K562 (cell line): ENCODE results near the gene SPATA25. TPM values are rescaled to one million over a fixed set of nuclear protein-coding genes. Genes with fewer than 3 reads are reported as not detected.
A peak's percentile ranks its signal among the peaks of the same experiment; 100 is the strongest.

Experiments used
- ATAC-seq: fragments of 200-7000 bp; cut with Tn5 transposase; 3 replicates; pipeline ENCODE4 v1.9.1; 2020; ENCODE audit warnings: moderate library complexity
- BruUV-seq: library from RNA; stranded (reverse); fragments of 400-500 nt; replicated peaks from 2 replicates; lab custom pipeline; 2021; lab: Mats Ljungman, UMichigan
- CTCF ChIA-PET: fragments of 300-600 bp; formaldehyde crosslinking; extraction: SDS; loops from one replicate; lab custom pipeline; 2021; ENCODE audit warnings: low intra/inter-chr PET ratio; lab: Yijun Ruan, JAX
- POLR2A ChIA-PET: fragments of 300-600, 350-650 bp; sonication (Branson Sonifier 250); formaldehyde crosslinking; extraction: SDS; loops from one replicate; lab custom pipeline; 2021; ENCODE audit warnings: antibody characterized with exemption, inconsistent platforms; lab: Yijun Ruan, JAX
- DNase-seq, 4 experiments: peaks; one replicate each; pipeline versions ENCODE4 v3.0.0 to v3.0.0-alpha.2; 2011 to 2018; ENCODE audit warnings: low spot score in 3 of 4, mixed read lengths in 3 of 4; ENCODE audit errors: extremely low read depth in 1 of 4
- FAIRE-seq: peaks from 2 replicates; lab custom pipeline; 2011; peaks lifted over from hg19 to GRCh38; lab: Jason Lieb, UNC
- H2AFZ ChIP-seq: 2 replicates; pipeline ENCODE4 v1.6.0; 2011; ENCODE audit warnings: low read depth, low read length, control low read depth, inconsistent platforms
- H3K27ac ChIP-seq: fragments of 200-600 bp; 3 replicates; pipeline ENCODE4 v1.8.0; 2011; ENCODE audit warnings: low read depth, mild to moderate bottlenecking, control low read depth, inconsistent platforms, low read length, moderate library complexity, mixed read lengths; ENCODE audit errors: extremely low read depth
- H3K27me3 ChIP-seq, 2 experiments: fragments of 300-600 bp in 1 of 2; 2 replicates in 1 of 2; 3 replicates in 1 of 2; pipeline versions ENCODE4 v1.6.0 to v1.8.0; 2011; ENCODE audit warnings: inconsistent platforms in 2 of 2, low read length in 2 of 2, mild to moderate bottlenecking in 1 of 2, mixed read lengths in 1 of 2, moderate library complexity in 1 of 2; ENCODE audit not compliant: control insufficient read depth in 2 of 2, insufficient read depth in 2 of 2
- H3K36me3 ChIP-seq: fragments of 300-600 bp; 3 replicates; pipeline ENCODE4 v1.8.0; 2011; ENCODE audit warnings: mild to moderate bottlenecking, low read length, inconsistent platforms; ENCODE audit not compliant: control insufficient read depth, insufficient read depth
- H3K4me1 ChIP-seq, 2 experiments: fragments of 200-600 bp in 1 of 2; replicated peaks in 1 of 2; 2 replicates in 1 of 2; 3 replicates in 1 of 2; pipeline versions ENCODE4 v1.5.1 to v1.8.0; 2011; ENCODE audit warnings: inconsistent platforms in 2 of 2, low read length in 2 of 2, mild to moderate bottlenecking in 1 of 2, mixed read lengths in 1 of 2, moderate library complexity in 1 of 2; ENCODE audit not compliant: control insufficient read depth in 2 of 2, insufficient read depth in 2 of 2
- H3K4me2 ChIP-seq: 2 replicates; pipeline ENCODE4 v1.6.1; 2011; ENCODE audit warnings: low read length, control low read depth, inconsistent platforms, mixed read lengths; ENCODE audit not compliant: insufficient read depth
- H3K4me3 ChIP-seq: fragments of 200-600 bp; sonication (generic), shearing (Covaris generic); 2 replicates; pipeline ENCODE4 v1.5.1; 2016; ENCODE audit warnings: control low read depth, inconsistent platforms
- H3K79me2 ChIP-seq: fragments of 200-600 bp; 3 replicates; pipeline ENCODE4 v1.8.0; 2011; ENCODE audit warnings: low read length, inconsistent platforms; ENCODE audit not compliant: control insufficient read depth, insufficient read depth
- H3K9ac ChIP-seq, 2 experiments: 2 replicates each; pipeline versions ENCODE4 v1.6.0 to v1.6.1; 2011; ENCODE audit warnings: low read depth in 2 of 2, low read length in 2 of 2, control low read depth in 1 of 2, inconsistent platforms in 1 of 2, mild to moderate bottlenecking in 1 of 2, mixed read lengths in 1 of 2; ENCODE audit not compliant: insufficient read depth in 1 of 2
- H3K9me1 ChIP-seq: one replicate; pipeline ENCODE4 v1.6.0; 2011; ENCODE audit warnings: inconsistent platforms, mild to moderate bottlenecking, low read length, moderate library complexity; ENCODE audit not compliant: control insufficient read depth, insufficient read depth
- H3K9me3 ChIP-seq: replicated peaks from 2 replicates; pipeline ENCODE4 v1.5.1; 2011; ENCODE audit warnings: low read depth, low read length, inconsistent platforms; ENCODE audit not compliant: control insufficient read depth, insufficient read depth
- H4K20me1 ChIP-seq: replicated peaks from 2 replicates; pipeline ENCODE4 v1.6.1; 2011; ENCODE audit warnings: low read length, inconsistent platforms, mixed read lengths; ENCODE audit not compliant: control insufficient read depth, insufficient read depth
- ADNP ChIP-seq: fragments of 200-800 bp; sonication (Bioruptor generic); IDR thresholded peaks from 2 replicates; pipeline ENCODE4 v1.6.1; 2016; ENCODE audit warnings: missing genetic modification characterization, missing compliant biosample characterization
- ARID1B ChIP-seq: fragments of 450-650 bp; IDR thresholded peaks from 2 replicates; pipeline ENCODE4 v1.6.1; 2016; ENCODE audit warnings: antibody characterized with exemption, mild to moderate bottlenecking, inconsistent platforms
- CBFA2T2 ChIP-seq: fragments of 450-650 bp; conservative IDR thresholded peaks from 2 replicates; pipeline ENCODE4 v1.6.1; 2017; ENCODE audit warnings: mild to moderate bottlenecking
- CSDE1 ChIP-seq, 2 experiments: fragments of 450-650 bp; IDR thresholded peaks; 2 replicates each; pipeline ENCODE4 v1.6.1; 2016; ENCODE audit warnings: mild to moderate bottlenecking in 1 of 2
- JUNB ChIP-seq: fragments of 450-650 bp; formaldehyde crosslinking; conservative IDR thresholded peaks from 2 replicates; pipeline ENCODE4 v1.4.0; 2020; ENCODE audit warnings: mild to moderate bottlenecking
- JUND ChIP-seq, 2 experiments: IDR thresholded peaks; 2 replicates in 1 of 2; 3 replicates in 1 of 2; pipeline ENCODE4 v1.6.1; 2011; ENCODE audit warnings: borderline replicate concordance in 2 of 2, low read depth in 2 of 2, low read length in 2 of 2, improper control_type of control experiment in 1 of 2, missing biosample characterization in 1 of 2, missing genetic modification characterization in 1 of 2, missing genetic modification reagents in 1 of 2
- MAFF ChIP-seq: IDR thresholded peaks from 2 replicates; pipeline ENCODE4 v1.6.1; 2012; ENCODE audit warnings: low read length, improper control_type of control experiment
- MAFK ChIP-seq: IDR thresholded peaks from 2 replicates; pipeline ENCODE4 v1.6.1; 2011; ENCODE audit warnings: low read length, improper control_type of control experiment
- NBN ChIP-seq: fragments of 450-650 bp; IDR thresholded peaks from 2 replicates; pipeline ENCODE4 v1.6.1; 2016; ENCODE audit warnings: low read depth, mild to moderate bottlenecking
- ZBTB2 ChIP-seq: fragments of 450-650 bp; IDR thresholded peaks from 2 replicates; pipeline ENCODE4 v1.6.1; 2016; ENCODE audit warnings: antibody characterized with exemption
- ZBTB5 ChIP-seq: fragments of 450-650 bp; IDR thresholded peaks from 2 replicates; pipeline ENCODE4 v1.6.1; 2017; ENCODE audit warnings: antibody characterized with exemption
- ZNF133 ChIP-seq: fragments of 250-450 bp; sonication (Bioruptor Pico); IDR thresholded peaks from 2 replicates; pipeline ENCODE4 v1.4.0; 2020; ENCODE audit warnings: mild to moderate bottlenecking
- ZNF224 ChIP-seq: sonication (generic); formaldehyde crosslinking; IDR thresholded peaks from 2 replicates; pipeline ENCODE4 v1.8.0; 2022; ENCODE audit warnings: mild to moderate bottlenecking, missing genetic modification reagents
- WGBS: fragments of 100-300 bp; shearing (Covaris generic); methylation state at CpG from one replicate; pipeline ENCODE4 v1.1.6; 2016; ENCODE audit warnings: low coverage, mixed read lengths; ENCODE audit not compliant: insufficient coverage; ENCODE audit errors: missing lambda C conversion rate; 5-methylcytosine and 5-hydroxymethylcytosine counted together
- in situ Hi-C: fragments of 300-500 bp; cut with MboI; formaldehyde crosslinking; loops from 4 replicates; pipeline ENCODE4 v1.15.0; 2018; ENCODE audit warnings: inconsistent platforms, mixed read lengths
- intact Hi-C: fragments of 100-400 bp; cut with micrococcal nuclease; formaldehyde crosslinking; loops from 2 replicates; pipeline ENCODE4 v1.14.2; 2022
- polyA plus RNA-seq, 8 experiments: library from polyadenylated mRNA; depleted of rRNA in 4 of 8; stranded (reverse) in 5 of 8; unstranded in 3 of 8; fragments of >200 nt; fragmentation: Nextera tagmentation in 2 of 8; fragmentation: Illumina TruSeq in 1 of 8; extraction: Ambion mirVana in 2 of 8; extraction: Trizol in 1 of 8; gene quantifications; 2 replicates each; pipeline versions ENCODE4 v1.2.1 to v1.2.3, GENCODE V29; 2011 to 2014; ENCODE audit warnings: inconsistent platforms in 1 of 8, missing spikeins in 1 of 8
- total RNA-seq, 7 experiments: library from RNA; depleted of rRNA in 6 of 7; stranded (reverse); fragments of >200 nt in 6 of 7; fragmentation: Illumina TruSeq in 2 of 7; extraction: Trizol in 2 of 7; gene quantifications; 2 replicates each; pipeline versions ENCODE4 v1.2.1 to v1.2.3, GENCODE V29; 2011 to 2021; ENCODE audit warnings: low replicate concordance in 1 of 7
- TF ChIP-seq, protein P1 (sequence below): fragments of 250-450 bp; sonication (Bioruptor Pico); IDR thresholded peaks from 2 replicates; pipeline ENCODE4 v1.4.0; 2020; ENCODE audit warnings: mild to moderate bottlenecking, moderate library complexity

The SPATA25 gene
- total and polyA plus RNA-seq, 9 of the 15 experiments (the other 6 are each of a cell fraction or from before 2014, with no cell fraction given) = 0.21 to 0.95 (median 0.53) TPM; not detected in 3

- Histone ChIP-seq H3K36me3 (peaks cover 17% of the 10 kb centered on the region; the same call in 2 of the 3 replicates), H4K20me1 (no peaks in the 10 kb centered on the region), H3K9me3 (peaks cover 5% of the 10 kb centered on the region), H3K27me3 (no peaks in the 10 kb centered on the region), H3K79me2 (peaks cover 3% of the 10 kb centered on the region; the same call in 1 of the 3 replicates), H3K4me1 (peaks cover 15 to 17% of the 10 kb centered on the region in 2 experiments; a peak in 4 of 5 replicates), H3K9me1 (no peaks in the 10 kb centered on the region), H3K27ac (peak overlapping the region; percentile 63), H3K4me3 (no peak overlapping the region), H3K4me2 (peak overlapping the region; percentile 33), H3K9ac (no peak overlapping the region), H2AFZ (no peak overlapping the region)
- peak; percentile 94 for ATAC-seq
- ChIA-PET POLR2A (interaction anchor here (0.7 to 2.3 kb wide), 2 partner anchors 9 to 44 kb away, joined by 3 to 19 read pairs; no protein-coding TSS in a partner anchor), CTCF (no interaction called here)
- BruUV-seq = no TSS peak
- WGBS = 0% methylated on average over 1 of the region's 1 CpG
- in situ Hi-C loops (no loop called here), intact Hi-C loops (no loop called here)
- FAIRE-seq = peak; percentile 99
- peak; percentile 43 to 87 (median 60) for DNase-seq
- TF ChIP-seq ZNF224 (no peak), ARID1B (peak; percentile 88), CBFA2T2 (peak; percentile 86), ADNP (tag) (no peak), ZNF133 (CRISPR knock-in tag) (no peak), JUNB (CRISPR knock-in tag) (no peak), CSDE1 (IDR thresholded peaks at IDR 0.05) (no peak), JUND (IDR thresholded peaks at IDR 0.05; ENCODE audit: borderline replicate concordance, low read depth, low read length) (peak; percentile 36; the same call in 1 of the 2 replicates), JUND (tag; IDR thresholded peaks at IDR 0.05; ENCODE audit: borderline replicate concordance, low read depth, low read length) (peak; percentile 54; the same call in 1 of the 3 replicates), ZBTB5 (no peak), MAFK (no peak), MAFF (no peak), NBN (0 out of 2 replicates have a peak, but pooled peaks have one; percentile 22), ZBTB2 (peak; percentile 44; the same call in 1 of the 2 replicates)
- TF ChIP-seq, protein P1, sequence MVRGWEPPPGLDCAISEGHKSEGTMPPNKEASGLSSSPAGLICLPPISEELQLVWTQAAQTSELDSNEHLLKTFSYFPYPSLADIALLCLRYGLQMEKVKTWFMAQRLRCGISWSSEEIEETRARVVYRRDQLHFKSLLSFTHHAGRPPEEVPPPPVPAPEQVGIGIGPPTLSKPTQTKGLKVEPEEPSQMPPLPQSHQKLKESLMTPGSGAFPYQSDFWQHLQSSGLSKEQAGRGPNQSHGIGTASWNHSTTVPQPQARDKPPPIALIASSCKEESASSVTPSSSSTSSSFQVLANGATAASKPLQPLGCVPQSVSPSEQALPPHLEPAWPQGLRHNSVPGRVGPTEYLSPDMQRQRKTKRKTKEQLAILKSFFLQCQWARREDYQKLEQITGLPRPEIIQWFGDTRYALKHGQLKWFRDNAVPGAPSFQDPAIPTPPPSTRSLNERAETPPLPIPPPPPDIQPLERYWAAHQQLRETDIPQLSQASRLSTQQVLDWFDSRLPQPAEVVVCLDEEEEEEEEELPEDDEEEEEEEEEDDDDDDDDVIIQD = no peak
Observed at GRCh38 chr20:45850926-45851325, 36.5 kb downstream of the SPATA25 start.
